HG02973 (cell line): ENCODE results near the gene ZNF217.
A peak's percentile ranks its signal among the peaks of the same experiment; 100 is the strongest.
"Not testable (repeated sequence)": the region's sequence is repeated elsewhere in the genome, so short reads cannot be mapped to it uniquely, and the experiment has no call there.

Experiments used
- ATAC-seq: cut with Tn5 transposase; IDR thresholded peaks from one replicate; pipeline ENCODE4 v1.9.1; 2021; ENCODE audit warnings: moderate library complexity; ENCODE audit not compliant: unreplicated experiment

Gene ZNF217

GRCh38 chr20:53593466-53594007 is at the start of gene ZNF217:
ZNF217 (minus strand) TSS chr20:53593839; CDS start chr20:53582826, 11,013 bp downstream.
- ATAC-seq, result peak; percentile 27

GRCh38 chr20:53643031-53643832 is 49.6 kb upstream of the ZNF217 start:
- peak; percentile 95 for ATAC-seq

DNA sequence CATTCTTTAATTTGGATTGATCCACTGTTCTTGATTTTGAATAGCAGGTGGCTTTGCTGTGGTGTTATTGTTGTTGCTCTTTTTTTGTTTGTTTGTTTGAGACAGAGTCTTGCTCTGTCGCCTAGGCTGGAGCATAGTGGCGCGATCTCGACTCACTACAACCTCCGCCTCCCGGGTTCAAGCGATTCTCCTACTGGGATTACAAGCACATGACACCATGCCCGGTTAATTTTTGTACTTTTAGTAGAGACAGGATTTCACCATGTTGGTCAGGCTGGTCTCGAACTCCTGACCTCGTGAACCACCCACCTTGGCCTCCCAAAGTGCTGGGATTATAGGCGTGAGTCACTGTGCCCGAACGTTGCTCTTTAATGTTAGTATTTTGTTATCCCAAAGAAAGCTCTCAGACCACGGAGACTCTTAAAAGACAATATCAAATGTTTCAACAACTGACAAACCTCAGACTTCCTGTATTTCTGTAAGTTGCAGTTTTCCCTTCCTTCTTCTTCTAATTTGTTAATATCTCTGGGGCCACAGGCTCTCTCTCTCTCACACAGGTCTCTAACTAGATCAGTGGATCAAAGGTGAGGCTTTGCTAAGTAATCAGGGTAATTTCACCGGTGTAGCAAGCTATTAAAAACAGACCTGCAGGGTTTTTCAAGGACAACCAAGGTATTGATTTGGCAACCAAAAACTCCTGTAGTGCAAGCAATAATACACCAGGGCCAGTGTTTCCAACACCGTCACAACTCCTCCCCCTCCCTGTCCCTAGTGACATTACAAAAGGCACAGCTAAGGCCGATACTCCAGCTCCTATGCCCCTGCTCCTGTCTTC is 48.8 kb upstream of the ZNF217 start:
- ATAC-seq, result peak; percentile 37

DNA sequence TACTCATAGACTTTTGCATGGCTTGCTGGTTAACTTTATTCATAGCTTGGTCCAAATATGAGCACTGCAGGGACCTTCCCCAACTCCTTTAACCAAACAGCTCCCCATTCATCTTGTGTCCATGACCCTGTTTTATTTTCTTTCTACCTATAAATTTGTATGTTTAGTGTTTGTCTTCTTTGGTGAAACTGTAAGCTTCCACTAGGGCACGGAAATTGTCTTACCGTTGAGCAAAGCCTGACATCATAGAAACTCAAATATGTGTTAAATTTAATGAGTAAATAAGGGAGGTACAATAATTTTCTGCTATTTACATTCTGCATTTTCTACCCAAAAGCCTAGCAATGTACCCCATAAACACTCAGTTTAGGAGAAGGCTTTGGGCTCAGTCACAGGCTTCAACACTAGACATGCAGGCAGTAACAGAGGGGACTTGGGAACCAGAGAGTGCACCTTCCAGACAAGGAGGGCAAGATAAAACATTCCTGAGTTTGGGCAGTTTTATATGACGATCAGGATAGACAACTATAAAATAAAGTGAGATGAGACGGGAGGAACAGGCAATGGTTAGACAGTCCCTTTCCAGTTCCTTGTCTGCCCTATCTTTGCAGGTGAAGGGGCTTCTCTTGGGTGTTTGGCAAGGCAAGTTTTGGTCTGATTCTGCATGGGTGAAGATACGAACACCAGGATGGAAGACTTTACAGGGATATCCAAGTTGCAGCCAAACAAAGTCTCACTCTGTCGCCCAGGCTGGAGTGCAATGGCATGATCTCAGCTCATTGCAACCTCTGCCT is 46.2 kb upstream of the ZNF217 start:
- ATAC-seq, result no peak

DNA sequence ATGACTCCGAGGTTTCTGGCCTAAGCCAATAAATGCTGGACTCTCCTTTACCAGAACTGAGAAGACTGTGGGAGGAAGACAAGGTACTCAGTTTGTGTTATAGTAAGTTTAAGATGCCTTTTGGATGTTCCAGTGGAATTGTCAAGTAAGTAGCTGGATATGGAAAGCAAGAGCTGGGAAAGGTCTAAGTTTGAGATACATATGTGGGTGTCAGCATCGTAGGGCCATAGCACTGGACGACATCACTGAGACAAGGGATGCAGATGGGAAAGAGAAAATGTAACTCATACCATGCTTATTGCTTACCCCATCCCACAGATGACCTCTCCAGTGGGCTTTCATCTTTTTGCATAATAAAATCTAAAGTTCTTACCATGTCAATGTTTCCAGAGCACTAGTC is 45.5 kb upstream of the ZNF217 start:
- no peak for ATAC-seq

DNA sequence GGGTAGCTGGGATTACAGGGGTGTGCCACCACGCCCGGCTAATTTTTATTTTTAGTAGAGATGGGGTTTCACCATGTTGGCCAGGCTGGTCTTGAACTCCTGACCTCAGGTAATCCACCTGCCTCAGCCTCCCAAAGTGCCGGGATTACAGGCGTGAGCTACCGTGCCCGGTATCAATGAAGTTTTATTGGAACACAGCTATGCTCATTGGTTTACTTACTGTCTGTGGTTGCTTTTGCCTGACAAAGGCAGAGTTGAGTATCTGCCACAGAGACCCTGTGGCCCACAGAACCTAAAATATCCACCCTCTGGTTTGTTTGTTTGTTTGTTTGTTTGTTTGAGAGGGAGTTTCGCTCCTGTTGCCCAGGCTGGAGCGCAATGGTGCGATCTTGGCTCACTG is 43.7 kb upstream of the ZNF217 start:
- not testable (repeated sequence) for ATAC-seq

GRCh38 chr20:53636540-53637097 is 43.0 kb upstream of the ZNF217 start:
- ATAC-seq, result no peak

DNA sequence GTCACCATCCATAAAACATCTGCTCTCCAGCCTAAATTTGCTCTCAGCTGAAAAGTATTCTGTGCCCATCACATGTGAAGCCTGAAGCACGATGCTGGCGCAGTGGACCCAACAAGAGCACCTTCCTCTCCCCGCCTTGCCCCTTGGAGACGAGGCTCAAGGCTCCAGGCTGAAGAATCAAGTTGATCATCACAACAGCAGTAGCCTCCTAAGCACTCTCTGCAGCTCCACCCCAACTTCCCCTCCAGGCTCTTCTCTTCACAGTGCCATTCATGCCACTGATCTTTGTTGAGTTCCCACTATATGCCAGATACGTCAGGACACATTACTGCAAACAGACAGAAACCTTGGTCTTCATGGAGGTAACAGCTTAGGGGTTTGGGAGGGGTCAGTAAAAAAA is 41.6 kb upstream of the ZNF217 start:
- ATAC-seq, result no peak

DNA sequence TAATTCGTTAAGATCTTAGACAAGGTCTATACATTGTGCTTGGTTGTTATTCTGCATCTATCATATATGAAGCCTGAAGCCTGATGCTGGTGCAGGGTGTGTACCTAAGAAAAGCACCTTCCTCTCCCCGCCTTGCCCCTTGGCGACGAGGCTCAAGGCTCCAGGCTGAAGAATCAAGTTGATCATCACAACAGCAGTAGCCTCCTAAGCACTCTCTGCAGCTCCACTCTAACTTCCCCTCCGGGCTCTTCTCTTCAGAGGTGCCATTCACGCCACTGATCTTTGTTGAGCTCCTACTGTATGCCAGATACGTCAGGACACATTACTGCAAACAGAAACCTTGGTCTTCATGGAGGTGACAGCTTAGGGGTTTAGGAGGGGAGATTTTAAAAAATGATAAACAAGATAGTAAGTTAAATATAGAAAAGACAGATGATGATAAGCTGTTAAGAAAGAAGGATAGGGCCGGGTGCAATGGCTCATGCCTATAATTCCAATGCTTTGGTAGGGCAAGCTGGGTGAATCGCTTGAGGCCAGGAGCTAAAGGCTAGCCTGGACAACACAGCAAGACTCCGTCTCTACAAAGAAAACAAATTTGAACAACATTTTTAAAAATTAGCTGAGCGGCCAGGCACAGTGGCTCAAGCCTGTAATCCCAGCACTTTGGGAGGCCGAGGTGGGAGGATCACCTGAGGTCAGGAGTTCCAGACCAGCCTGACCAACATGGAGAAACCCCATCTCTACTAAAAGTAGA is 38.4 kb upstream of the ZNF217 start:
- no peak for ATAC-seq

- no peak for ATAC-seq
These were observed 35.8 kb upstream of the ZNF217 start for GRCh38 chr20:53629436-53629835.

DNA sequence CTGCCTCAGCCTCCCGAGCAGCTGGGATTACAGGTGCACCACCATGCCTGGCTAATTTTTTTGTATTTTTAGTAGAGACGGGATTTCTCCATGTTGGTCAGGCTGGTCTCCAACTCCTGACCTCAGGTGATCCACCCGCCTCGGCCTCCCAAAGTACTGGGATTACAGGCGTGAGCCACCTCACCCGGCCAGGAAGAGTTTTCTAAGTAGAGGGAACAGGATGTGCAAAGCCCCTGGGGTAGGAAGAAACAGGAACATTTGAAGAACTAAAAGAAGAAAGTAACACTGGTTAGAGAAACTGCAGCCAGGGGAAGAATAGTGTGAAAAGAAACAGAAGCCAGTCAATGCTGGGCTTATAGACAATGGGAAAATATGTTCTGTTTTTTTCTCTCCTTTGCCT is 35.1 kb upstream of the ZNF217 start:
- not testable (repeated sequence) for ATAC-seq

- ATAC-seq, result no peak
These were observed 34.4 kb upstream of the ZNF217 start for GRCh38 chr20:53628076-53628475.

- not testable (repeated sequence) for ATAC-seq
These were observed 33.4 kb upstream of the ZNF217 start for GRCh38 chr20:53627001-53627400.

- no peak for ATAC-seq
These were observed 32.9 kb upstream of the ZNF217 start for GRCh38 chr20:53626584-53626983.

- ATAC-seq, result no peak
These were observed 31.9 kb upstream of the ZNF217 start for GRCh38 chr20:53625311-53626129.

GRCh38 chr20:53624927-53625250 is 31.2 kb upstream of the ZNF217 start:
- not testable (repeated sequence) for ATAC-seq

- ATAC-seq, result peak; percentile 47
These were observed 30.0 kb upstream of the ZNF217 start for GRCh38 chr20:53623454-53624211.

- ATAC-seq, result peak; percentile 4
These were observed 29.5 kb upstream of the ZNF217 start for GRCh38 chr20:53623134-53623453.
